Measurements from ENCODE around the gene KLF14. TPM values are rescaled to one million over a fixed set of nuclear protein-coding genes. Genes with fewer than 3 reads are reported as not detected.
"Not testable (repeated sequence)": the region's sequence is repeated elsewhere in the genome, so short reads cannot be mapped to it uniquely, and the experiment has no call there.

The KLF14 gene
- total and polyA plus RNA-seq, 2 donors (not counting 3 experiments of a cell fraction or from before 2014, with no cell fraction given), result 0.01 TPM; not detected in 1

- Histone ChIP-seq H3K9ac (replicated peaks; ENCODE audit: extremely low read depth, insufficient read depth, low read length) (no peak overlapping the region), H3K9me3 (replicated peaks; ENCODE audit: control insufficient read depth, insufficient read depth, low read length) (no peaks in the 10 kb centered on the region), H3K79me2 (ENCODE audit: control insufficient read depth, insufficient read depth, low read length) (no peaks in the 10 kb centered on the region), H3K9me1 (replicated peaks; ENCODE audit: control insufficient read depth, extremely low read depth, insufficient read depth, low read length) (no peaks in the 10 kb centered on the region), H2AFZ (ENCODE audit: low read depth, low read length) (no peak overlapping the region), H3K27ac (ENCODE audit: insufficient read depth, low read depth, low read length) (no peak overlapping the region), H3K27me3 (ENCODE audit: control insufficient read depth in 2 of 2, insufficient read depth in 2 of 2, low read length in 2 of 2) (peaks cover 2 to 11% of the 10 kb centered on the region in 2 experiments), H3K36me3 (ENCODE audit: control insufficient read depth in 2 of 2, extremely low read depth in 1 of 2, insufficient read depth in 2 of 2, low read length in 2 of 2) (no peaks in the 10 kb centered on the region), H3K4me2 (ENCODE audit: insufficient read depth, low read length) (no peak overlapping the region), H3K4me3 (replicated peaks in 1 of 3; ENCODE audit: insufficient read depth in 1 of 3, low read depth in 1 of 3, low read length in 3 of 3) (no peak overlapping the region), H3K4me1 (ENCODE audit: control insufficient read depth, extremely low read depth, insufficient read depth, low read length) (no peaks in the 10 kb centered on the region), H4K20me1 (replicated peaks; ENCODE audit: control insufficient read depth, extremely low read depth, insufficient read depth, low read length) (no peaks in the 10 kb centered on the region)
- BruUV-seq (replicated peaks), result no TSS peak
- ChIA-PET POLR2A (no interaction called here), CTCF (no interaction called here)
- DNase-seq (ENCODE audit: low read depth, low spot score) (no peak), FAIRE-seq (no peak)
- dilution Hi-C loops (cut with MboI; ENCODE audit: extremely low pct_ligation_motif_present, low sequenced_read_pairs) (no loop called here), intact Hi-C loops (cut with micrococcal nuclease) (no loop called here)
- no peak for TF ChIP-seq EZH2 (IDR thresholded peaks at IDR 0.05; ENCODE audit: borderline replicate concordance, low read depth, low read length, severe bottlenecking)
- no peak for TF ChIP-seq JUN (IDR thresholded peaks at IDR 0.05; ENCODE audit: borderline replicate concordance, insufficient read depth, insufficient read length, low read depth)
- no peak for TF ChIP-seq GATA2 (IDR thresholded peaks at IDR 0.05; ENCODE audit: insufficient read depth, insufficient read length, low read depth, low read length)
- TF ChIP-seq POLR2AphosphoS5 (IDR thresholded peaks at IDR 0.05; ENCODE audit: insufficient read depth, low read depth, low read length), result no peak
- no peak for TF ChIP-seq POLR2A (IDR thresholded peaks at IDR 0.05; ENCODE audit: low read depth, low read length)
- TF ChIP-seq CTCF (IDR thresholded peaks at IDR 0.05; ENCODE audit: extremely low read depth in 1 of 2, insufficient read depth in 1 of 2, low read depth in 1 of 2, low read length in 2 of 2), result no peak
- TF ChIP-seq FOS (IDR thresholded peaks at IDR 0.05; ENCODE audit: borderline replicate concordance, insufficient read depth, low read length), result no peak
- TF ChIP-seq, protein P1, sequence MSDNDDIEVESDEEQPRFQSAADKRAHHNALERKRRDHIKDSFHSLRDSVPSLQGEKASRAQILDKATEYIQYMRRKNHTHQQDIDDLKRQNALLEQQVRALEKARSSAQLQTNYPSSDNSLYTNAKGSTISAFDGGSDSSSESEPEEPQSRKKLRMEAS (IDR thresholded peaks at IDR 0.05; ENCODE audit: insufficient read depth, insufficient read length), result no peak
- TF ChIP-seq MYC (IDR thresholded peaks at IDR 0.05; ENCODE audit: low read depth, low read length), result no peak
Observed at GRCh38 chr7:130768854-130769253, 34.8 kb upstream of the KLF14 start.

GRCh38 chr7:130764569-130764968, 30.6 kb upstream of the KLF14 start:
- H3K4me1 ChIP-seq (ENCODE audit: control insufficient read depth, extremely low read depth, insufficient read depth, low read length); BruUV-seq (replicated peaks): not testable (repeated sequence)

More at GRCh38 chr7:130764569-130764968, 30.6 kb upstream of the KLF14 start:
- H3K27me3 ChIP-seq (ENCODE audit: control insufficient read depth in 2 of 2, insufficient read depth in 2 of 2, low read length in 2 of 2); CTCF ChIA-PET; H3K79me2 ChIP-seq (ENCODE audit: control insufficient read depth, insufficient read depth, low read length); intact Hi-C loops (cut with micrococcal nuclease); FAIRE-seq; H4K20me1 ChIP-seq (replicated peaks; ENCODE audit: control insufficient read depth, extremely low read depth, insufficient read depth, low read length); H2AFZ ChIP-seq (ENCODE audit: low read depth, low read length); H3K36me3 ChIP-seq (ENCODE audit: control insufficient read depth in 2 of 2, extremely low read depth in 1 of 2, insufficient read depth in 2 of 2, low read length in 2 of 2); dilution Hi-C loops (cut with MboI; ENCODE audit: extremely low pct_ligation_motif_present, low sequenced_read_pairs); H3K9me3 ChIP-seq (replicated peaks; ENCODE audit: control insufficient read depth, insufficient read depth, low read length); H3K27ac ChIP-seq (ENCODE audit: insufficient read depth, low read depth, low read length); H3K4me3 ChIP-seq (replicated peaks in 1 of 3; ENCODE audit: insufficient read depth in 1 of 3, low read depth in 1 of 3, low read length in 3 of 3); H3K9ac ChIP-seq (replicated peaks; ENCODE audit: extremely low read depth, insufficient read depth, low read length); DNase-seq (ENCODE audit: low read depth, low spot score); H3K4me2 ChIP-seq (ENCODE audit: insufficient read depth, low read length); H3K9me1 ChIP-seq (replicated peaks; ENCODE audit: control insufficient read depth, extremely low read depth, insufficient read depth, low read length); POLR2A ChIA-PET: not testable (repeated sequence)

All from endothelial cell of umbilical vein (primary cell).